ENCODE measurements around the gene LOXL3. TPM values are rescaled to one million over a fixed set of nuclear protein-coding genes. Genes with fewer than 3 reads are reported as not detected.

The LOXL3 gene
- total RNA-seq, 1 donor from 2014 or later: 24.2 TPM

- H2AFZ ChIP-seq (replicated peaks): no peak overlapping the region
- H3K79me2 ChIP-seq (ENCODE audit: low read depth): no peaks in the 10 kb centered on the region
- H3K27ac Mint-ChIP-seq: no peak overlapping the region
- peaks cover 4% of the 10 kb centered on the region for H3K36me3 Mint-ChIP-seq
- no peak overlapping the region for H3K4me2 ChIP-seq
- no peaks in the 10 kb centered on the region for H4K20me1 ChIP-seq (ENCODE audit: low read depth)
- H3K27me3 Mint-ChIP-seq (ENCODE audit: insufficient read depth, low read depth): peaks cover 6% of the 10 kb centered on the region
- TF ChIP-seq EZH2phosphoT487 (IDR thresholded peaks at IDR 0.05) (no peak), CTCF (IDR thresholded peaks at IDR 0.05) (no peak), EZH2 (IDR thresholded peaks at IDR 0.05) (no peak)
- DNase-seq (ENCODE audit: low spot score): no peak
- H3K36me3 ChIP-seq: no peaks in the 10 kb centered on the region
- no peak overlapping the region for H3K9ac ChIP-seq
- no peaks in the 10 kb centered on the region for H3K27me3 ChIP-seq
- H3K9me3 ChIP-seq (ENCODE audit: low read depth): no peaks in the 10 kb centered on the region
- H3K4me1 Mint-ChIP-seq: no peaks in the 10 kb centered on the region
- no peak overlapping the region for H3K27ac ChIP-seq
- no peak overlapping the region for H3K4me3 ChIP-seq
- H3K4me3 Mint-ChIP-seq: no peak overlapping the region
- no peaks in the 10 kb centered on the region for H3F3A ChIP-seq (ENCODE audit: low read depth)
- no peaks in the 10 kb centered on the region for H3K9me3 Mint-ChIP-seq
- no peaks in the 10 kb centered on the region for H3K4me1 ChIP-seq
These were observed 14.8 kb downstream of the LOXL3 start for GRCh38 chr2:74538881-74539339.

- no peak overlapping the region for H2AFZ ChIP-seq (replicated peaks)
- no peaks in the 10 kb centered on the region for H4K20me1 ChIP-seq (ENCODE audit: low read depth)
- H3K4me3 ChIP-seq: no peak overlapping the region
- no peaks in the 10 kb centered on the region for H3K36me3 ChIP-seq
- no peak overlapping the region for H3K4me2 ChIP-seq
- no peaks in the 10 kb centered on the region for H3K4me1 ChIP-seq
- H3K27me3 Mint-ChIP-seq (ENCODE audit: insufficient read depth, low read depth): peaks cover 11% of the 10 kb centered on the region
- H3K9me3 ChIP-seq (ENCODE audit: low read depth): no peaks in the 10 kb centered on the region
- no peaks in the 10 kb centered on the region for H3K27me3 ChIP-seq
- peaks cover 3% of the 10 kb centered on the region for H3F3A ChIP-seq (ENCODE audit: low read depth)
- no peak overlapping the region for H3K4me3 Mint-ChIP-seq
- TF ChIP-seq EZH2phosphoT487 (IDR thresholded peaks at IDR 0.05): no peak
- TF ChIP-seq CTCF (IDR thresholded peaks at IDR 0.05): no peak
- no peak for TF ChIP-seq EZH2 (IDR thresholded peaks at IDR 0.05)
- H3K27ac Mint-ChIP-seq: no peak overlapping the region
- no peaks in the 10 kb centered on the region for H3K79me2 ChIP-seq (ENCODE audit: low read depth)
- H3K9ac ChIP-seq: no peak overlapping the region
- H3K9me3 Mint-ChIP-seq: no peaks in the 10 kb centered on the region
- H3K4me1 Mint-ChIP-seq: peaks cover 1% of the 10 kb centered on the region
- no peak for DNase-seq (ENCODE audit: low spot score)
- peaks cover 14% of the 10 kb centered on the region for H3K36me3 Mint-ChIP-seq
- H3K27ac ChIP-seq: no peak overlapping the region
These were observed 16.6 kb downstream of the LOXL3 start for GRCh38 chr2:74537140-74537539.

- H3K4me1 ChIP-seq: peaks cover under 1% of the 10 kb centered on the region
- Mint-ChIP-seq H3K27ac (no peak overlapping the region), H3K9me3 (no peaks in the 10 kb centered on the region), H3K4me3 (no peak overlapping the region), H3K36me3 (peaks cover 16% of the 10 kb centered on the region), H3K4me1 (peaks cover 8% of the 10 kb centered on the region), H3K27me3 (ENCODE audit: insufficient read depth, low read depth) (peaks cover 11% of the 10 kb centered on the region)
- no peaks in the 10 kb centered on the region for H3K36me3 ChIP-seq
- H3K79me2 ChIP-seq (ENCODE audit: low read depth): peaks cover 4% of the 10 kb centered on the region
- H3K4me3 ChIP-seq: no peak overlapping the region
- no peaks in the 10 kb centered on the region for H3K27me3 ChIP-seq
- no peak overlapping the region for H3K9ac ChIP-seq
- H3K4me2 ChIP-seq: no peak overlapping the region
- H4K20me1 ChIP-seq (ENCODE audit: low read depth): no peaks in the 10 kb centered on the region
- TF ChIP-seq EZH2 (IDR thresholded peaks at IDR 0.05) (no peak), EZH2phosphoT487 (IDR thresholded peaks at IDR 0.05) (no peak), CTCF (IDR thresholded peaks at IDR 0.05) (no peak)
- no peak overlapping the region for H3K27ac ChIP-seq
- H2AFZ ChIP-seq (replicated peaks): no peak overlapping the region
- DNase-seq (ENCODE audit: low spot score): no peak
- no peaks in the 10 kb centered on the region for H3K9me3 ChIP-seq (ENCODE audit: low read depth)
- peaks cover 9% of the 10 kb centered on the region for H3F3A ChIP-seq (ENCODE audit: low read depth)
These were observed 17.4 kb downstream of the LOXL3 start for GRCh38 chr2:74536166-74536950.
